AML-193 (cell line): Measurements from ENCODE around the gene CAMK1.

Experiments
- DNase-seq, 2 experiments: peaks; one replicate each; lab custom pipeline; 2025; lab: John Stamatoyannopoulos, UW

Gene CAMK1

DNA sequence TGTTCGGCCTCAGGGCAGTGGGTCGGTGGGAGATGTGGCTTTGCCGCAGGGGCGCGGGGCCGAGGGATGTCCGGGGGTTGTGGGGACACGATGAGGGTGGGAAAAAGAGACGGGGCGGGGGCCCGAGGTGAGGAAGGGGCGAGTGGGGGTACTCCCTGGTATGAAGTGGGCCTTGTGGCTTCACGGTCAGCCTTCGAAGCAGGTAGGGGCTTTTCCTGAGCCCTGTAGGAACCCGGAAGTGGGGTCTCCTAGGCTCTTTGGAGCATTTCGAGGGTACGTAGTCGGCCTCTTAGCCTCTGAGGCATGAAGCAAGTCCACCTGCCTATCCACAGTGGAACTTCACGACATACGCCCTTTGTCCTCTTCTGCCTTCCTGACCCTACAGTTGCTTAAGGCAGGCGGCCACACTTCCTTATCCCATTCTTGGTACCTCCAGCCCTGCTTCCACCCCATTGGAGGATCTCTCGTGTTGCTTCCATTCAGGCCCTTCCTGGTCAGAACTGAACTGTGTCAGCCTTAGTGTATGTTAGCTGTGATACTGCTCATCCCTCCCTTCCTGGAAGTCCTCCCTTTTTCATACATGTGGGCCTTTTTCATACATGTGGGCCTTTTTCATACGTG is 23.5 kb upstream of the CAMK1 start:
- DNase-seq: peak; percentile 64 to 70

DNA sequence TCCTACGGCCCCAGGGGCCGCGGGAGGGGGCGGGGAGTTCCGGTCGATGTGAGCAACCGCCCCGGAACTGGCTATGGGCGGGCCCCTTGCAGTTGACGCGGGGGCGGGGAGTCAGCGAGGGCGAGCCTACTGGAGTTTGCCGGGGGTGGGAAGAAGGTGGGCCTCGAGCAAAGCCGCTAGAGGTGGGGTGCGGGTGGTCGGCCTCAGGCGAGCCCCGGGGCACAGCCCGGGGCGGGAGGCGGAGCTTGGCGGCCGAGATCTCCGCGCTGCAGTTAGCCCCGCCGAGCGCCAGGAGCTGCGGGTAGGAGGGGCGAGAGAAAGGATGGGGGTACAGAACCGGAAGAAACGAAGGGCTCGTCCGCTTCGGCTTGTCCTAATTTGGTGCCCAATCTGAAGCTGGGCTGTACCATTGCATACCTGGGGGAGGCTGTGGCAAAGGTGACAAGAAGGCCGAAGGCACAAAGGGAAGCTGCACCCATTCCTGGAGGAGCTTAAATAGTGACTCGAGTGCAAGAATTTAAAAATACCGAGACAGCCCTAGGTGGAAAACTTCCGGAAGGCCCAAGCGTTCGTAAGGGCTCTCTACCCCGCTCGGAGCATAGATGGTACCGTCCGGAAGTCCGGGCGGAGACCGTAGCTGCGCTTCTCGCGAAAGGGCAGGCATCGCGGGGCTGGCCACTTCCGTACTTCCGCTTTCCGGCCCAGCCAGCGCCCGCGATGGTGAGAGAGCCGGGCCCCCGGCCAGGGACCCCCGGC is 22.8 kb upstream of the CAMK1 start, which contains the start of the genes ARPC4 and TADA3:
Gene ARPC4, plus strand, starts transcription at position 678 of the 756 bp plus-strand sequence. Its CDS starts 40 bp downstream, at position 718.
Gene TADA3, minus strand, starts transcription at position 69 of the 756 bp plus-strand sequence. CDS start 1,007 bp downstream, outside the sequence.
- peak; percentile 98 to 100 for DNase-seq

DNA sequence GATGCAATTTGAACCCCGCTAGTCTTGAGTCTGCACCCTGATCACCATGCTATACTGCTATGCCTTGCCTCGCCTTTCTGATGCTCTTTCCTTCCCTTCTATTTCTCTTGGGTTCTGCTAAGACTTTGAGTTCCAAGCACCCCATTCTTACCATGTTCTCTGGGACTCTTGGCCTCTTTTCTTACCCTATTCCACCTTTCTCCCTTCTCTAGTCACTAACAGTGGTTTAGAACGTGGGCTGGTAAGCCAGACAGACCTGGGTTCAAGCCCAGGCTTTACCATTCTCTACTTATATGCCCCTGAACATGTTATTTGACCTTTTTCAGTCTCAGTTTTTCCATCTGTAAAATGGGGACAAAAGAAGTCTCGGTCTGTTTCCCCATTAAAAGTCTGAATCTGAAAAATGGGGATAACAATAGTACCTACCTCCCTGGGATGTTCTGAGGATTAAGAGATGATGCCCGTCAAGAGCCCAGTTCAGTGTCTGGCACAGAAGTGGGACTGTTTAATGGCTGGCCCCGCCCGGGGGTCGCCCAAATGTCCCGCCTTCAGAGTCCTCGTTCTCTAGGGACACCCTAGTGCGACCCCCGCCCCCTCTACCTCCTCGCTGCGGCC is 22.1 kb upstream of the CAMK1 start:
- peak in 1 of 2 experiments; percentile 54 for DNase-seq

DNA sequence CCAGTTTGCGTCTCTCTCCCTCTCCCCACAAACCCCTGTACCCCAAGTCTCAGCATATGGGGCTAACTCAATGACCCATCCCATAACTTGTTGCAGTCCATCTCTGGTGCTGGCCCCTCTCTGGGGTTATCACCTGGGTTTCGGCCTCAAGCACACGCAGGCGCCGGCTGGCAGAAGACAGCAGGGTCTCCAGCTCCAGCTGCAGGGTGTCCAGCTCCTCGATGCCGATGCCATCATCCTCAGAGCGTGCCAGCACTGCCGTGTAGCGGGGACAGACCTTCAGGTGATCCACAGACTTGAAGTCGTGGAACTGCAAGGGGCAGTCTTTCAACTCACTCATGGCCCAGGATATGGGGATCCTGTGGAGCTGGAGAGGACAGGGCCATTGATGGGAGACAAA is 21.4 kb upstream of the CAMK1 start:
- no peak for DNase-seq

DNA sequence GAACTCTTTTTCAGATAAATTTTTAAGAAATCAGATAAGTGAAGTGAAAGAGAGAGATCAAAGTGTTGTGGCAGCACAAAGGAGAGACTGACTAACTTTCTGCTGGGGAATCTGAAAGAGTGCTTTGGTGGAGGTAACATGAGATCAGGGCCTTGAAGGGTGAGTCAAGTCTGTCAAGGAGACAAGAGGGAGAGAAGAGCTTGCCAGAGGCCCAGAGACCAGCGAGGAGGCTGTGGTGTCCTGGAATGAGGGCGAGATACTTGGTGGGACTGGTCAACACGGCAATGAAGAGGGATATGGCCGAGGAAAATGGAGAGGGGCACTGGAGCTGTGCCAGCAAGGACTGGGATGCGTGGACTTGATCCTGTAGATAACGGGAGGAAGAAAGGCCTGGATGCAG is 18.0 kb upstream of the CAMK1 start:
- DNase-seq: no peak

DNA sequence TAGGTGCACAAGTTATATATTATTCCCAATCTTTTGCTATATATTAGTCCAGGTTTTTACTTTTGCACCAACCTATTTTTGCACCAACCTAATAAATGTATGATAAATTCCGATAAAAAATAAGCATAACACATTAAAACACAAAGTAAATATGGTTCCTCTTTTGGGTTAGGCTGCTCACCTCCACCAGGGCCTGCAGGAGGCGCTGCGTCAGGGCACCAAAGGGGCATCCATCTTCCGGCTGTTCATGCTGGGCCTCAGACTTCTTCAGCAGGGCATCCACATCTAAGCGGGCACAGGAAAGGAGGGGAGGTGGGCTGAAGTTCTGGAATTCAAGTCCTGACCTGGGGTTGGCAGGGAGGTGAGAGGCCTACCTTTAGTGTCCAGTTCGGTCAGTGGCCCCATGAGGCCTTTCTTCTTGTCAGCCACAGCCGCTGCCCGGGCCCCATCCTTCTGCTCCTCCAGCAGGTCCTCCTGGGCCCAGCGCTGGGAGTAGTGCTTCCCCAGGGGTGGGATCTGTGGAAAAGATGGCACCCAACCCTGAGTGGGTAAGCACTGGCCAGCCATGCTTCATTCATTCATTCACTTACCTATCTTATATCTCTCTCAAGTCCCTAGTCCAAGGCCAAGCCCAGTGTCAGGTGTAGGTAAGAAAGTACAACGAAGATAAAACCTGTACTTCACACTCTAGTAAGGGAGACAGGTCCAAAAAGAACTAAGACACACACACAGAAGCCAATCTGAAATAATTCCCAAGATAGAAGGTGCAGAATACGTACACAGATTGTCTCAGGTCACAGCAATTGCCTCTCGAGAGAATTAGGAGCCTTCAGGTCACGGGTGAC is 17.3 kb upstream of the CAMK1 start:
- peak in 1 of 2 experiments; percentile 31 for DNase-seq

DNA sequence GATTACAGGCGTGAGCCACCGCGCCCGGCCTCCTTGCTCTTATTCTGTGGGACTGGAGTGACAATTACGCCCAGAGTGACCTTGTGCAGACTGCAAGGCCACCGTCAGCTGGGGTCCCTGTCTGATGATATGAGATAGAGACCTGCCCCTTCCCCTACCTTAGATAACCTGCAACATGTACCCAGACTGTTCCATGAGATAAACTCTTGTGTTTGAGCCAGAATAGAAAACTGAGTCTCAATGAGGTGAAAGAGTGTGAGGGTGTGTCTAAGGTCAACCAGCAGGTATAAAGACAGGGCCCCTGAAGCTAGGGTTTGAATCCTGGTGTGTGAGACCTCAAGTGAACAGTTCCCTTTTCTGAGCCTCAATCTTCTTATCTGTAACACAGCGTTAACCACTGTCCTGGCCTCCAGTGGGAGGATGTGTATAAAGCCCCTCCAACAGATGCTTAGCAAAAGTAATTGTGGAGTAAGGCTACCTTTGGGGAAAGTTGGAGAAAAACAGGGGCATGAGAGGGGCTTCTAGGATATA is 16.5 kb upstream of the CAMK1 start:
- DNase-seq: no peak

DNA sequence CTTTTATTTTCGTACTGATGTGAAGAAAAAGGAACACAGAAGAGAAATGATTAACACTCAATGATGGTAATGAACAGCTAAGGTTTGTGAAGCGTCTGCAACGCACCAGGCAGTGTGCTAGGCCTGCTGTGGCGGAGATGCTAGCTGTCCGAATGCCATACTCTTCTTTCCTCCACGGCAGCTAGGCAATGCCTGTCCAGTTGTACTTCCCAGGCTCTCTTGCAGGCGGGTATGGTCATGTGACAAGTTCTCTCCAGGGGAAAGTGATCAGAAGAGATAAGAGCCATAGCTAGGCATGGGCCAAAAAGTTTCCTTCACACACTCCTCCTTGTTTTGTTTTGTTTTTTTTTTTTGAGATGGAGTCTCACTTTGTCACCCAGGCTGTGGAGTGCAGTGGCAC is 15.9 kb upstream of the CAMK1 start:
- DNase-seq: no peak

DNA sequence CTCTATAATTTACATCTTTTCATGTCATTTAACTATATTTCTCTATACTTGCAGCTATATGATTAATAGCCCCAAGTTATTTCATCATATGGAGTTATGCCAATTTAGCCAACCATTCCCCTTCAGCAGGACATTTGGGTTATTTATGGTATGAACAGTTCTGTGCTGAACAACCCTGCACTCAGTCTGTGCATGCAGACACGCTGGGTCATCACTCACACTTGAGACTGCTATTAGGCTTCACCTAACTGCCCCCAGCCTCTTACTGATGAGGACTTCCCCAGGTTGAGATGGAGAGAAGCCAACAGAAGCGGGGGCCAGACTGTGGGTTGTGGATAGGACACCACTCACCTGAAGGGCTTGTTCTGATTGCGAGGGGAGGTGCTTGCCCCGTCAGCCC is 15.2 kb upstream of the CAMK1 start:
- DNase-seq: no peak

DNA sequence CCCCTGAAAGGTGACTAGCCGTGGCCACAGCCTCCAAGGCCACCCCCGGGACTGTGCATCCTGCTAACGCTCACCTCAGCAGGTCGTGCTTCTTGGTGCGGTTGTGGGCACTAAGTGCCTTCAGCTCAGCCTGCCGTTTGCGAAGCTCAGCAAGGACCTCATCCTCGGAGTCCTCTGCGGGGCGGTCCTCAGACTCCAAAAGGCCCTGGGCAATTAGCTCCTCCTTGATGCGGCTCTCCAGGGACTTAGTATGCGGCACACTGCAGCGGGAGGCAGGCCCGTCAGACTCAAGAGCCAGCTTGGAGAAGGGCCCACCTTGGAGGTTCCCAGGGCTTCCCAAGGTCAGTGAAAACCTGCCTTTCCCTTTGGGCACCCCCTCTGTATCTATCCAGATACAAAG is 14.2 kb upstream of the CAMK1 start:
- no peak for DNase-seq

DNA sequence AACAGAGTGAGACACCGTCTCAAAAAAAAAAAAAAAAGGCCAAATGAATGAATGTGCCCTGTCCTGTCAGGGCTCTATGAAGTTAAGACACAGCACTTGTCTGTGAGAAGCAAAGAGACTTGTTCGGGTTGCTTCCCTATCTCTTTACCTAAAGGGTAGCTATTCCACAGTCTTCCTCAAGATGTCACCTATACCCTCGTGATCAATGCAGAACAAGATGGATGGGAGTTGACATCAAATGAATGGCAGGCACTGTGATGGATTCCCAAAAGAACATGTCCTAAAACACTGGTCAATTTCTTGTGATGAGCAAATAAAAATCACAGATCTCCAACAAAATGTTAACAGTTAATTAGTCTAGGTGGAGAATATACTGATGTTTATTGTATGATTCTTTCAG is 13.0 kb upstream of the CAMK1 start:
- DNase-seq: peak; percentile 31 to 47

DNA sequence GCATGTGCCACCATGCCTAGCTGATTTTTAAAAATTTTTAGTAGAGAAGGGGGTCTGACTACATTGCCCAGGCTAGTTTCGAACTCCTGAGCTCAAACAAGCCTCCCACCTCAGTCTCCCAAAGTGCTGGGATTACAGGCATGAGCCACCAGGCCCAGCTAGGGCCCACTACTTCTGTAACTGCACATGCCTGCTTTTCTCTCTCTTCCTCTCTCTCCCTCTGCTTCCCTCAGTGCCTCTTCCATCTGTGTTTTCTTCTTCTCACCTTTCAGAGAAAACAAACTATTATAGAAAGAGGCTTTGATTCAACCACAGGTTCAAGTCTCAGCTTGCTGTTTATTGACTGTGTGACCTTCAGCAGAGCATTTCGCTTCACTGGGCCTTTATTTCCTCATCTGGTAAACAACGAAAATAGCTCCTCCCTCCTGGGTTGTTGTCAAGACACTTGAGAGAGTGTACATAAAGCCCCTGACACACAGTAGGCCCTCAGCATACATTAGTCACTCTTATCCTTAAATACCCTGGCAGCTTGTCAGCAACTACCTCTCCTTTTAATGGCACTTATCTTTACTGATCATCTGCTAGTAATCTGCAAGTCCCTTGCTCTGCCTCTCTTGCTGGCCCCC is 12.3 kb upstream of the CAMK1 start:
- DNase-seq: no peak

DNA sequence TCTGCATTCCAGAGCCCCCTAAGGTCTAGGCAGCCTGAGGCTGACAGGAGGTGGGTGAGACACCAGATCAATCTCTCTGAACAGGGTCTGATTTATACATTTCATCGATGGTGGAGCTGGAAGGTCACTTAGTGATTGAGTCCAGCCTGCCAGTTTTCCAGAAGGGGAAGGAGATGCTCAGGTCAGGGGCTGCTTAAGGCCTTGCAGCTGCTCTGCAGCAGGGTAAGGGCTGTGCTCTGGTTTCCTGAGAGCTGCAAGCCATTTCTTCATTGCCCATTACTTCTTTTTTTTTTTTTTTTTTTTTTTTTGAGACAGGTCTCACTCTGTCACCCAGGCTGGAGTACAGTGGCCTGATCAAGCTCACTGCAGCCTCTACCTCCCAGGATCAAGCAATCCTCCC is 11.8 kb upstream of the CAMK1 start:
- peak; percentile 67 to 79 for DNase-seq

DNA sequence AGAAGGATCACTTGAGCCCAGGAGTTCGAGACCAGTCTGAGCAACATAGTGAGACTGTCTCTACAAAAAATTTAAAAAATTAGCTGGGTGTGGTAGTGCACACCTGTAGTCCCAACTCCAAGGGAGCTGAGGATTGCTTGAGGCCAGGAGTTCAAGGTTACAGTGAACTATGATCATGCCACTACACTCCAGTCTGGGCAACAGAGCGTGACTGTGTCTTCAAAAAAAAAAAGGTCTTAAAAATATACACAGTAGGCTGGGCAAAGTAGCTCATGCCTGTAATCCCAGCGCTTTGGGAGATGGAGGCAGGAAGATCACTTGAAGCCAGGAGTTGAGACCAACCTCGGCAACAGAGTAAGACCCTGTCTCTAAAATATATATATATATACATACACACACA is 11.2 kb upstream of the CAMK1 start:
- DNase-seq: no peak

DNA sequence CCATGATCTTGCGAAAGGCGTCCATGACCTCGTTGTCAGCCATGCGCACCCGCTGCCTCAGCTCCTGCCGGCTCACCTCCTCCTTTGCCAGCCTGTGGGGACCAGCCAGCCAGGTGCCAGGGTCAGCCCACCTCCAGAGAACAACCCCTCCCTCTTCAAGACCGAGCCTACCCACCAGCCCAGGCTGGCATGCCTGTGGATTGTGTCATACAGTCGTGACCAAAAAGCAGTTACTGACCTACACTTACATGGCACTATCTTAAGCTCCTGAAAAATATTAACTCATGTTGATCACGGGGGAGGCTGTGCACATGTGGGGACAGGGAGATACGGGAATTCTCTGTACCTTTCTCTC is 10.7 kb upstream of the CAMK1 start:
- DNase-seq: peak; percentile 70 to 73

DNA sequence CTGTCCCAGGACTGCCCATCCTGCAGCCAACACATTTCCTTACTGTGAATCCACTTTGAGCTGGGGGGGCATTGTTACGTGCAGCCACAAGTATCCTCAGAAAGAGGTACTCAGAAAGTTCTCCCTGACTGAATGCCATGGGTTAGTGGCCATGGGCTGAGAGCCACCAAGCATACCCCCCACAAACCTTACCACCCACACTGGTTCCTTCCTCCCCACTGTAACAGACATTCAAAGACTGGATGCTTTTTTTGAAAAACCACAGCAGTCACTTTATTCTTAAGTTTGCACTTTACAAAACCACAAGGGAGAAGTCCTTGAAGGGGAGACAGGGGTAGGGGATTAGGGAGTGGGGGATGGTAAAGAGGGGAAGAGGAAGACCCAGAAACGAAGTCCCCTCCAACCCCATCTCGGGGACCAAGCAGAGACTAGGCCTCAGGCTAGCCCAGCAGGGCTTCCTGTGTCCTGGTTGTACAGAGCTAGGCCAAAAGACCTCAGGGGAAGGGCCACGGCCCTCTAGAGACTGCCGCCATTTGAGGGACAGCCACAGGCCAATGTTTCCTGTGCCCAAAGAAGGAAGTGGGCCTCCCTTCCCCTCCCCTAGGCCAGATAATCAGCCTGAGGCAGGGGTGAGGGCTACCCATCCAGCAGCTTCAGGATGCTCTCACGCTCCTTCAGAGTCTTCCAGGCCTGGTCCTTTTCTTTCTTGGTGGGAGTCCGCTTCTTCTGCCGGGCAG is 10.1 kb upstream of the CAMK1 start:
- peak; percentile 99 to 100 for DNase-seq

DNA sequence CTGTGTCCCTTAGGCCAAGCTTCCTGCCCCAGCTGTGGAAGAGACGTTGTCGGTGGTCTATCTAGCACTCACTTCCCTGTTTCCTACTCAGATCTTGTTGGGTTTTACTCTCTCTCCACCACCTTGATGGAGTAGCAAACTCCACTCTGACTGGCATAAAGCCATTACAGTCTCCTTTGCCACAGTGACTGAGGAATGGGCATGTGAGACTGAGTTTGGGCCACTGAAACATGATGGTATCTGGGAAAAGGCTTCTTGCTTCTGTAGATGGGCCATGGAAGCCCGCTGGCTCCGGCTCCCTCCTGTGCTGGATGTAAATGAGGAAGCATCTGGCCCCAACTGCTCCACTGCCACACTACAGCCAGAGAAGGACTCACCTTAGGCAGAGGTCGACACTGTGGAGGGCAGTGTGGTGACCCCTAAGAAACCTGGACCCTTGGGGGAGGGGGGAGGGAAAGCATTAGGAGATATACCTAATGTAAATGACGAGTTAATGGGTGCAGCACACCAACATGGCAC is 9.4 kb upstream of the CAMK1 start:
- peak; percentile 17 to 50 for DNase-seq

DNA sequence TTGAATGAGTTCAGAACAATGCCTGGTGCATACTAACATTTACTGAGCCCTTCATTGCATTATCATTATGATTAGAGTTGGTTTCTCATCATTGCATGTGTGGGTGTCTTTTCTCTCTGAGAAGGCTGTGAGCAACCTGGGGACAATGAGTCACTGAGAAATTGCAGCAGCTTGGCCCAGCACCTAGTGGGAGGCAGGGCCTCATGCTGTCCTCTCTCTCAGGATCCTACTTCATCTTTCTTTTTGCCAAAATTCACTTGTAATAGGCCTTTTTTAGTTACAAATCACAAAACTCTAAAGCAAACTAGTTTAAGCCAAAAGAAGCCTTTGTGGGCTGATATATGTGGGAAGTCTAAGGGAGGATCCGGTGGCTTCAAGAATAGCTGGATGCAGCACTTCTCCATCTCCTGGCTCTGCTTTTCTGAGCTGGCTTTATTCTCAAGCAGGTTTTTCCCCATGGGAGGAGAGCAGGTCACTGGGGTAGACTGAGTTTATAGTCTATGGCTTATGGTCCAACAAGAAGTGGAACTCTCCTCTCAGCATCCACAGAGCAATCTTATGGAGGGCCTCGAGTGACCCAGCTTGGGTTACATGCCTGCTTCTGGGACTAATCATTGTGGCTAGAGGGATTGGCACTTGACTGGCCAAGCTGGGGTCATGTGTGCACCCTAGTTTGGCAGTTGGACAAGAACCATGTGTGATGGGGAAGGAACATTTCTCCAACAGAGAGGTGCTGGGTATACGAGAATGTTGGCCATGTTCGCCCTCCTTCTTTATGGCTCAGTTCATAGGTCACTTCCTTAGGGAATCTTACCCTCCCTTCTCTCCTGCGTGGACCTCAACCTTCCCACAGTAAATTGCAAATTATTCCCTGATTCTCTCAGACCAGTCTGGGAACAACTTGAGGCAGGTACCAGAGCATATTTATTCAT is 8.7 kb upstream of the CAMK1 start:
- peak; percentile 21 to 34 for DNase-seq

DNA sequence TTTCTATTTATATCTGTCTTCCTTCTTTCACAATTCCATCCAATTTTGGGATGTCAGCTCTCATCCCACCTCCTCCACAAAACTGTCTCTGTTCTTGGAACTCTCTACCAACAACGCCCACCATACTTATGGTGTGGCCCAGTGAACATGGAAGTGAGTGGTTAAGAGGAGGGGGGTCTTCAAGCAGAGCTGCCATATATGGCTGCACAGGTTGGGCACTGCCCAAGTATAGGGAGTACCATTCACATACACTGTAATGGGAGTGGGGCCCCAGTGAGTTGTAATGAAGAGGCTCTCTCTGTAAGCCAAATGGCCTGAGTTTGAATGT is 7.9 kb upstream of the CAMK1 start:
- no peak for DNase-seq
